DMS 273 (cell line): ENCODE measurements around the gene CDC37L1.
"Not testable (repeated sequence)": the region's sequence is repeated elsewhere in the genome, so short reads cannot be mapped to it uniquely, and the experiment has no call there.

Experiments used
- DNase-seq: peaks from one replicate; lab custom pipeline; 2025; ENCODE audit not compliant: unreplicated experiment; lab: John Stamatoyannopoulos, UW

The CDC37L1 gene

GRCh38 chr9:4679268-4680172, at the start of gene CDC37L1:
Gene CDC37L1 (plus strand): TSS chr9:4679569. CDS start chr9:4679768, 199 bp downstream.
- peak; percentile 97 for DNase-seq

GRCh38 chr9:4630836-4631235, 48.5 kb upstream of the CDC37L1 start:
- peak; percentile 11 for DNase-seq

GRCh38 chr9:4638968-4639367, 40.4 kb upstream of the CDC37L1 start:
- no peak for DNase-seq

GRCh38 chr9:4639420-4639819, 39.9 kb upstream of the CDC37L1 start:
- DNase-seq = no peak

GRCh38 chr9:4640027-4640426, 39.3 kb upstream of the CDC37L1 start:
- DNase-seq = peak; percentile 65

GRCh38 chr9:4642351-4642750, 37.0 kb upstream of the CDC37L1 start:
- no peak for DNase-seq

GRCh38 chr9:4654084-4654483, 25.3 kb upstream of the CDC37L1 start:
- no peak for DNase-seq

- no peak for DNase-seq
Observed at GRCh38 chr9:4654538-4654937, 24.8 kb upstream of the CDC37L1 start.

- not testable (repeated sequence) for DNase-seq
Observed at GRCh38 chr9:4656196-4656595, 23.2 kb upstream of the CDC37L1 start.

- DNase-seq = no peak
Observed at GRCh38 chr9:4656621-4657020, 22.7 kb upstream of the CDC37L1 start.

- DNase-seq = no peak
Observed at GRCh38 chr9:4657426-4658159, 21.8 kb upstream of the CDC37L1 start.

GRCh38 chr9:4660665-4661064, 18.7 kb upstream of the CDC37L1 start:
- not testable (repeated sequence) for DNase-seq

- no peak for DNase-seq
Observed at GRCh38 chr9:4661165-4661564, 18.2 kb upstream of the CDC37L1 start.

GRCh38 chr9:4661611-4662010, 17.8 kb upstream of the CDC37L1 start:
- no peak for DNase-seq

- peak; percentile 94 for DNase-seq
Observed at GRCh38 chr9:4662108-4662988, 17.0 kb upstream of the CDC37L1 start, which contains the start of gene PLPP6. Gene PLPP6 (plus strand): TSS chr9:4662294. CDS start chr9:4662376, 82 bp downstream.

- DNase-seq = peak; percentile 40
Observed at GRCh38 chr9:4662989-4663792, 16.2 kb upstream of the CDC37L1 start.

- DNase-seq = no peak
Observed at GRCh38 chr9:4663956-4664355, 15.4 kb upstream of the CDC37L1 start.

- DNase-seq = peak; percentile 29
Observed at GRCh38 chr9:4665357-4665756, 14.0 kb upstream of the CDC37L1 start.

GRCh38 chr9:4666042-4666699, 13.2 kb upstream of the CDC37L1 start, which contains the start of gene SPATA6L:
Gene SPATA6L (minus strand): TSS chr9:4666480. CDS start chr9:4666250, 230 bp downstream.
- DNase-seq = peak; percentile 64
